HEK293T (cell line): ENCODE results near the gene RGS9BP.
"Not testable (repeated sequence)": the region's sequence is repeated elsewhere in the genome, so short reads cannot be mapped to it uniquely, and the experiment has no call there.

Source experiments
- CTCF ChIA-PET: fragments of 350-600 bp; formaldehyde crosslinking; extraction: SDS; loops from one replicate; lab custom pipeline; 2021; ENCODE audit warnings: antibody characterized with exemption, inconsistent platforms; lab: Yijun Ruan, JAX
- POLR2A ChIA-PET: fragments of 350-600 bp; formaldehyde crosslinking; extraction: SDS; loops from one replicate; lab custom pipeline; 2020; ENCODE audit warnings: antibody characterized with exemption, inconsistent platforms; lab: Yijun Ruan, JAX
- DNase-seq: peaks from one replicate; pipeline ENCODE4 v3.0.0; 2012; ENCODE audit warnings: mixed read lengths; ENCODE audit errors: extremely low spot score
- ARNT ChIP-seq: fragments of 450-650 bp; IDR thresholded peaks from 2 replicates; pipeline ENCODE4 v1.6.1; 2017; ENCODE audit warnings: mild to moderate bottlenecking
- BHLHE40 ChIP-seq: fragments of 450-650 bp; IDR thresholded peaks from 2 replicates; pipeline ENCODE4 v1.6.1; 2016; ENCODE audit warnings: mild to moderate bottlenecking, moderate library complexity, borderline replicate concordance
- CTBP1 ChIP-seq: fragments of 450-650 bp; IDR thresholded peaks from 2 replicates; pipeline ENCODE4 v1.6.1; 2016; ENCODE audit warnings: borderline replicate concordance
- ELF4 ChIP-seq: fragments of 450-650 bp; IDR thresholded peaks from 2 replicates; pipeline ENCODE4 v1.6.1; 2017; ENCODE audit warnings: antibody characterized with exemption
- FOXA1 ChIP-seq: fragments of 450-650 bp; IDR thresholded peaks from 2 replicates; pipeline ENCODE4 v1.6.1; 2016; ENCODE audit warnings: mild to moderate bottlenecking
- FOXK2 ChIP-seq: fragments of 450-650 bp; IDR thresholded peaks from 2 replicates; pipeline ENCODE4 v1.6.1; 2016; ENCODE audit warnings: mild to moderate bottlenecking
- FOXM1 ChIP-seq: fragments of 450-650 bp; IDR thresholded peaks from 2 replicates; pipeline ENCODE4 v1.6.1; 2017; ENCODE audit warnings: mild to moderate bottlenecking, borderline replicate concordance
- HDGF ChIP-seq: fragments of 450-650 bp; IDR thresholded peaks from 2 replicates; pipeline ENCODE4 v1.6.1; 2017; ENCODE audit warnings: antibody characterized with exemption, borderline replicate concordance
- L3MBTL2 ChIP-seq: fragments of 450-650 bp; conservative IDR thresholded peaks from 2 replicates; pipeline ENCODE4 v1.6.1; 2016; ENCODE audit warnings: mild to moderate bottlenecking
- LEF1 ChIP-seq: fragments of 450-650 bp; IDR thresholded peaks from 2 replicates; pipeline ENCODE4 v1.6.1; 2017; ENCODE audit warnings: mild to moderate bottlenecking, borderline replicate concordance
- NFRKB ChIP-seq: fragments of 450-650 bp; IDR thresholded peaks from 2 replicates; pipeline ENCODE4 v1.6.1; 2016; ENCODE audit warnings: mild to moderate bottlenecking, moderate library complexity
- SP1 ChIP-seq: fragments of 450-650 bp; IDR thresholded peaks from 2 replicates; pipeline ENCODE4 v1.6.1; 2017
- SUZ12 ChIP-seq: fragments of 450-650 bp; IDR thresholded peaks from 2 replicates; pipeline ENCODE4 v1.6.1; 2016; ENCODE audit warnings: mild to moderate bottlenecking
- TARDBP ChIP-seq: fragments of 450-650 bp; IDR thresholded peaks from 2 replicates; pipeline ENCODE4 v1.6.1; 2016
- ZNF384 ChIP-seq: fragments of 450-650 bp; IDR thresholded peaks from 2 replicates; pipeline ENCODE4 v1.6.1; 2016
- TF ChIP-seq, protein P1 (sequence below): fragments of 450-650 bp; IDR thresholded peaks from 2 replicates; pipeline ENCODE4 v1.6.1; 2016

Gene RGS9BP

DNA sequence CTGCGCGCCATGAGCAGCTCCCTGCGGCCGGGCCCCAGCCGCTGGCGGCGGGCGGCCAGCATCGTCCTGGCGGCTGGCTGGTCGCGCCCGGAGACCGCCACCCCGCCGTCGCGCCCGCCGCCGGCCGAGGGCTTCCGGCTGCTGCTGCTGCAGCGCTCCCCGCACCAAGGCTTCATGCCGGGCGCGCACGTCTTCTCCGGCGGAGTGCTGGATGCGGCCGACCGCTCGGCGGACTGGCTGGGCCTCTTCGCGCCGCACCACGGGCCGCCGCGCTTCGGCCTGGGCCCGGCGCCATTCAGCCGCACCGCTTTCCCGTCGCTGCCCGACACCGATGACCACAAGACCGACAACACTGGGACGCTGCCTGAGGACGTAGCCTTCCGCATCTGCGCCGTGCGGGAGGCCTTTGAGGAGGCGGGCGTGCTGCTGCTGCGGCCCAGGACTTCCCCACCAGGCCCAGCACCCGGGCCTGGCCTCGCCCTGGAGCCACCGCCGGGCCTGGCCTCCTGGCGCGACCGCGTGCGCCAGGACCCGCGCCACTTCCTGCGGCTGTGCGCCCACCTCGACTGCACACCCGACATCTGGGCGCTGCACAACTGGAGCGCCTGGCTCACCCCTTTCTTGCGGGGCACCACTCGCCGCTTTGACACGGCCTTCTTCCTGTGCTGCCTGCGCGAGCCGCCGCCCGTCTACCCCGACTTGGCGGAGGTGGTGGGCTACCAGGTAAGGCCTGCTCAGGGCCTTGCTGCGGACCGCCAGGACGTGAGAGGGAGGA is 16.5 kb downstream of the RGS9BP start:
- DNase-seq, result peak; percentile 45
- no peak for TF ChIP-seq SP1
- TF ChIP-seq ZNF384, result no peak
- TF ChIP-seq TARDBP, result no peak
- TF ChIP-seq L3MBTL2, result peak; percentile 84
- TF ChIP-seq, protein P1, sequence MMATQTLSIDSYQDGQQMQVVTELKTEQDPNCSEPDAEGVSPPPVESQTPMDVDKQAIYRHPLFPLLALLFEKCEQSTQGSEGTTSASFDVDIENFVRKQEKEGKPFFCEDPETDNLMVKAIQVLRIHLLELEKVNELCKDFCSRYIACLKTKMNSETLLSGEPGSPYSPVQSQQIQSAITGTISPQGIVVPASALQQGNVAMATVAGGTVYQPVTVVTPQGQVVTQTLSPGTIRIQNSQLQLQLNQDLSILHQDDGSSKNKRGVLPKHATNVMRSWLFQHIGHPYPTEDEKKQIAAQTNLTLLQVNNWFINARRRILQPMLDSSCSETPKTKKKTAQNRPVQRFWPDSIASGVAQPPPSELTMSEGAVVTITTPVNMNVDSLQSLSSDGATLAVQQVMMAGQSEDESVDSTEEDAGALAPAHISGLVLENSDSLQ, result no peak
- TF ChIP-seq CTBP1, result no peak
- no peak for TF ChIP-seq FOXK2
- TF ChIP-seq ARNT, result no peak
- no peak for TF ChIP-seq HDGF
- no peak; the same call in 1 of the 2 replicates for TF ChIP-seq FOXM1
- 0 out of 2 replicates have a peak, but pooled peaks have one; percentile 49 for TF ChIP-seq LEF1
- TF ChIP-seq NFRKB, result no peak
- no peak for TF ChIP-seq BHLHE40
- no peak for TF ChIP-seq FOXA1
- TF ChIP-seq SUZ12, result no peak
- CTCF ChIA-PET, result interaction anchor here (0.7 to 1.0 kb wide), 2 partner anchors 92 to 492 kb away, joined by 3 to 4 read pairs; no protein-coding TSS in a partner anchor
- POLR2A ChIA-PET, result interaction anchor here (0.9 to 1.6 kb wide), 4 partner anchors 8 to 16 kb away, joined by 3 to 8 read pairs (median 5); partner anchors contain the start of genes ANKRD27 and RGS9BP

DNA sequence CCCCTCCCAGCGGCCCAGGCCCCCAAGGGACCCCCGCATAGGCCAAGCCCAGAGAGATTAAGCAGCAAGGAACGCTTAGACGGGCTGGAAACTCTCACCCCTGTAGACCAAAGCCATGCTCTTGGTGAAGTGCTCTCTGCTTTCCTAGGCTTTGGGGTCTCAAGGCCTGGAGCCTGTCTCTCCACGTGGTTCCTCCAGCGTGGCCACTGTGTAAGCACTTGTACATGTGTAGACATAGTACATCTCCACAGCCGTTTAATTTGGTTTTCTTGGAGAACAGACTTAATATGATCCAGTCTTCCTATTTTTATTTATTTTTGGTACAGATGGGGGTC is 17.0 kb downstream of the RGS9BP start:
- CTCF ChIA-PET, result no interaction called here
- peak; percentile 43 for TF ChIP-seq L3MBTL2
- no peak for TF ChIP-seq ELF4
- DNase-seq, result no peak
- POLR2A ChIA-PET, result no interaction called here

DNA sequence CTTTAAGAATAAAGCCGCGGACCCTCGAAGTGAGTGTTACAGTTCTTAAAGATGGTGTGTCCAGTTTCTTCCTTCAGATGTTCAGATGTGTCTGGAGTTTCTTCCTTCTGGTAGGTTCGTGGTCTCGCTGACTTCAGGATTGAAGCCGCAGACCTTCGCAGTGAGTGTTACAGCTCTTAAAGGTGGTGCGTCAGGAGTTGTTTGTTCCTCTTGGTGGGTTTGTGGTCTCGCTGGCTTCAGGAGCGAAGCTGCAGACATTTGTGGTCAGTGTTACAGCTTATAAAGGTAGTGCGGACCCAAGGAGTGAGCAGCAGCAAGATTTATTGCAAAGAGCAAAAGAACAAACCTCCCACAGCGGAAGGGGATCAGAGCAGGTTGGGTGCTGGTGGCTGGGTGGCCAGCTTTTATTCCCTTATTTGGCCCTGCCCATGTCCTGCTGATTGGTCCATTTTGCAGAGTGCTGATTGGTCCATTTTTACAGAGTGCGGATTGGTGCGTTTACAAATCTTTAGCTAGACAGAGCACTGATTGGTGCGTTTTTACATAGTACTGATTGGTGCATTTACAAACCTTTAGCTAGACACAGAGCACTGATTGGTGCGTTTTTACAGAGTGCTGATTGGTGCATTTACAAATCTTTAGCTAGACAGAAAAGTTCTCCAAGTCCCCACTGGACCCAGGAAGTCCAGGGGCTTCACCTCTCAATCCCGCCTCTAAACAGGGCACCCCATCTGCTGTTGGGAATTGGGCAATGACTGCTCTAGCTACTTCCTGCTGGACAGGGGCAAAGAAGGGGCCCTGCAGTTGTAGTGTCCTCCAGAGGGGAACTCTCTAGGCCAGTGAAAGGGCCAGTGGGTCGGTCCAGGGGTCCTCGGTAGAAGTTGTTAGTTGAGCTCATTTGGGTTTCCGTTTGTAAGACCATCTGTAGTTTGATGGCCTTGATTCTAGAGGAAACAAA is 17.8 kb downstream of the RGS9BP start:
- POLR2A ChIA-PET, result interaction anchor here (0.9 kb wide), 1 partner anchor 18 kb away, joined by 4 read pairs; the partner anchor contains the start of gene ANKRD27
- DNase-seq, CTCF ChIA-PET: not testable (repeated sequence)

DNA sequence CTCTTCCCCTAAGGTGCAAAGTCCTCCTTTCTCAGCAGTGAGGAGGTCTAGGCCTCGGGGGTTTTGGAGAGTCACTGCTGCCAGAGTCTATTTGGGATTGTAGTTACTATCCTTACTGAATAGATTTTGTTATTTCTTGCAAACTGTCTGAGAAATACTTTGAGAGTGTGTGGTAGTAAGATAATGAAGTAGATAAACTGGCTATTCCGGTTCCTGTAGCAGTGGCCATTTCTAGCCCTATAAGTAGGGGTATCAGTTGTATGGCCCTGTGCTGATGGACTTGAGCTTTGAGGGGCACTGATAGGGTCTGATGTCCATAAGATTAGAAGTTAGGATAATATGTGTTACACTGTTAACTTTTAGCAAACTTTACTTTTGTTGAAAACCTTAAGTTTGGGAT is 18.7 kb downstream of the RGS9BP start:
- CTCF ChIA-PET, DNase-seq, POLR2A ChIA-PET: not testable (repeated sequence)

DNA sequence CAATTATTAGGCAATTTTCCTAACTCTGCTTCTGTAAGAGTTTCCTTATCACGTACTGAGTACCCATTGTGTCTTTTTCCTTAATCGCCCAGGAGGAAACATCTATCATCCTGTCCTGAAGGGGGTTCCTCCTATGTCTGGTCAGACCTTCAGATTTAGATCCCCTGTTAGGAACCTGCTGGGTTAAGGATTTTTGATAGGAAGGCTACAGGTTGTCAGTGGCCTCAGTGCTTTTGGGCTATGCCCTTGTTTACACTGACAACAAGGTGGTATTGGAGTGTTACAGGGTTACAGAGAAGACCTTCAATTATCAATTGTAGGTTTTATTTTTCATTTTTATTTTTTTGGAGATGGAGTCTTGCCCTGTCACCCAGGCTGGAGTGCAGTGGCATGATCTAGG is 19.2 kb downstream of the RGS9BP start:
- DNase-seq, POLR2A ChIA-PET, CTCF ChIA-PET: not testable (repeated sequence)

DNA sequence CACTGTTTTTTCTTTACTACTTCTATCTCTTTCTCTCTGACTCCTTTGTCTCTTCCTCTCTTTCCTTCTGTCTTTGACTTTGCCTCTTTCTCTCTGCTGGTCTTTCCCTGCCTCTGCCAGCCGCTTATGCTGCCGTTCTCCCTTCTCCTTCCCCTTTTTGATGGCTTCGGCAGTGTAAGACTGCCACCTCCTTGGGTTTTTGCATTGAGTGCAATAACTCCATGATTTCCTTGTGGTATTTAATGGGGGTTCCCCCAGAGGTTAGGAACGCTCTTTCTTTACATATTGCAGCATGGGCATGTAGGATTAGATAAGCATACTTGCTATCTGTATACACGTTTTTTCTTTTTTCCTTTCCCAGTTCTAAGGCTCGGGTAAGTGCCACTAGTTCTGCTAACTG is 19.9 kb downstream of the RGS9BP start:
- POLR2A ChIA-PET, CTCF ChIA-PET, DNase-seq: not testable (repeated sequence)

DNA sequence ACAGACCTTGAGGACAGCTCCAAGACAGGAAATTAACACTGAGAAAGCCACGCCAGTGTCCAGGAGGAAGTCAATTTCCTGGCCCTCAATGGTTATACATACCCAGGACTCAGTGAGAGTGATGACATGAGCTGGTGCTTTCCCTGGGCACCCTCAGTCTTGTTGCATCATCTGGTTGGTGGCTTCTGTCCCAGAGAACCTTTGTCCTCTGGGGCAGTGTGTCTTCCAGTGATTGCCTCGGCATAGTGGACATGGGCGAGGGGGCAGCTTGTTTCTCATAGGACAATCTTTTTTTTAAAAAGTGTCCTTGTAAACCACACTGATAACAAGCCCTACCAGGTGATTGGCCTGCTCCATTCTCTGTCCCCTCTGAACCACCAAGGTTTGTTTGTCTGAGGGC is 21.1 kb downstream of the RGS9BP start:
- DNase-seq, POLR2A ChIA-PET, CTCF ChIA-PET: not testable (repeated sequence)

DNA sequence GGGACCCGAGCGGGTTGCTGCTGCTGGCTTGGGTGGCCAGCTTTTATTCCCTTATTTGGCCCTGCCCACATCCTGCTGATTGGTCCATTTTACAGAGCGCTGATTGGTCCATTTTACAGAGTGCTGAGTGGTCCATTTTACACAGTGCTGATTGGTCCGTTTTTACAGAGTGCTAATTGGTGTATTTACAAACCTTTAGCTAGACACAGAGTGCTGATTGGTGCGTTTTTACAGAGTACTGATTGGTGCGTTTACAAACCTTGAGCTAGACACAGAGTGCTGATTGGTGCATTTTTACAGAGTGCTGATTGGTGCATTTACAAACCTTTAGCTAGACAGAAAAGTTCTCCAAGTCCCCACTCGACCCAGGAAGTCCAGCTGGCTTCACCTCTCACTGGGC is 24.5 kb downstream of the RGS9BP start:
- POLR2A ChIA-PET, result interaction anchor here (0.6 to 1.1 kb wide), 2 partner anchors 9 to 354 kb away, joined by 3 read pairs; partner anchors contain the start of gene NUDT19
- CTCF ChIA-PET, DNase-seq: not testable (repeated sequence)

DNA sequence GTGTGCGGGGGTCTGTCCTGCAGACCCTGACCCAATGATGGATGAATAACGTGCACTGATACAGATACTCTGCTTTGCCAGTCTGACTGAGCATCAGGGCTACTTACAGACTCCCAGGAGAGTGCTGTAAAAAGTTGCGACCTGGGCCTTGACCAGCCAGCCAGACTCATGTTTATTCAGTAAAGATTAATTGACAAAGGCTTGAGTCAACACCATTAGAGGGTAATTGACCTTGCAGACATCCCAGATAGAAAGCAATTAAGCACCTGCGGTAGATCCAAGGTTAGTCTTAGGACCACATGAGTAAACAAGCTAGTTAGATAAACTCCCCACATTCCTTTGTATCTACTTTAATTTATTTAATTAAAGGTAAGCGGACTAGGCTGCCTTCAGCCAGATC is 26.4 kb downstream of the RGS9BP start:
- POLR2A ChIA-PET, result no interaction called here
- TF ChIP-seq TARDBP (no peak), ZNF384 (no peak), ARNT (no peak), FOXM1 (no peak)
- CTCF ChIA-PET, result no interaction called here
- no peak for DNase-seq

DNA sequence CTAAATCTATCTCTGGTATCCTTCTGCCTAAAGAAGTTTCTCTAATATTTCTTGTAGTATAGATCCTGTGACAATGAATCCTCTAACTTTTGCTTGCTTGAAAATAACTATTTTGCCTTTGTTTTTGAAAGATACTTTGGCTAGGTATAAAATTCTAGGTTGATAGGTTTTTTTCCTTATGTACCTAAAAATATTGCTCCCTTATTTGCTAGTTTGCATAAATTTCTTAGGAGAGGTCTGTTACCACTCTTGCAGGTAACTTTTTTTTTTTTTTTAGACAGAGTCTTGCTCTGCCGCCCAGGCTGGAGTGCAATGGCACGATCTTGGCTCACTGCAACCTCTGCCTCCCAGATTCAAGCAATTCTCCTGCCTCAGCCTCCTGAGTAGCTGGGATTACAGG is 28.4 kb downstream of the RGS9BP start:
- CTCF ChIA-PET, DNase-seq, POLR2A ChIA-PET: not testable (repeated sequence)
